ENCODE measurements around the gene ZNF43. TPM values are rescaled to one million over a fixed set of nuclear protein-coding genes. Genes with fewer than 3 reads are reported as not detected.
"Not testable (repeated sequence)": the region's sequence is repeated elsewhere in the genome, so short reads cannot be mapped to it uniquely, and the experiment has no call there.

ZNF43 gene
- 1 to 10 TPM in 4 of 6 experiments, under 1 TPM in 2; 0.49 to 1.5 (median 1.2) TPM for total RNA-seq
- long read RNA-seq: 0 reads

- H3K27me3 ChIP-seq: no peaks in the 10 kb centered on the region
- no peaks in the 10 kb centered on the region for H3K9me3 ChIP-seq
- 0% methylated on average over 15 of the region's 29 CpGs for WGBS (ENCODE audit: insufficient coverage, low coverage, low lambda C conversion rate, missing lambda C conversion rate)
- H3K27ac ChIP-seq: peak within 1 kb of the TSS; percentile 39 to 83 (median 73)
- peak within 1 kb of the TSS; percentile 42 to 52 (median 48) for H3K4me3 ChIP-seq
- H3K4me1 ChIP-seq: no peaks in the 10 kb centered on the region
- TF ChIP-seq POLR2A (IDR thresholded peaks at IDR 0.05) (peak; percentile 74), CTCF (IDR thresholded peaks at IDR 0.05) (no peak)
- DNase-seq: peak; percentile 88 to 91 (median 90)
- H3K36me3 ChIP-seq: no peaks in the 10 kb centered on the region
- peak; percentile 94 to 98 (median 96) for ATAC-seq
- intact Hi-C loops (cut with DNase I): no loop called here
Measured at GRCh38 chr19:21835810-21836444, at the start of gene ZNF43. ZNF43 (minus strand) TSS chr19:21836182; CDS start chr19:21836038, 144 bp downstream.

DNA sequence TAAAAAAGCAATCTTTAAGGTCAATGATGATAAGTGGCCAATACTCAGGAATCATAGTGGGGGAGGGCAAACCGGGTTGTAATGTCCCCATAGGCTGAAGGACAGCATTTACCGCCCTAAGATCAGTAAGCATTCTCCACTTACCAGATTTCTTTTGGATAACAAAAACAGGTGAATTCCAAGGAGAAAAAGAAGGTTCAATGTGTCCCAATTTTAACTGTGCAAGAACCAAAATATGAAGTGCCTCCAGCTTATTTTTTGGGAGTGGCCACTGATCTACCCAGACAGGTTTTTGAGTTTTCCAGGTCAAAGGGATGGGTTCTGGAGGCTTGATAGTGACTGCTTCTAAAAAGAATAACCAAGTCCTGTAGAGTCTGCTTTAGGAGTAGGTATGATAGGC lies 49.5 kb upstream of the ZNF43 start:
- intact Hi-C loops (cut with DNase I); H3K27ac ChIP-seq; H3K9me3 ChIP-seq; H3K4me1 ChIP-seq; DNase-seq; ATAC-seq; H3K27me3 ChIP-seq; H3K36me3 ChIP-seq; H3K4me3 ChIP-seq: not testable (repeated sequence)
- 31% methylated on average over 2 of the region's 2 CpGs for WGBS (ENCODE audit: insufficient coverage, low coverage, low lambda C conversion rate, missing lambda C conversion rate)

GRCh38 chr19:21884786-21885185 lies 48.8 kb upstream of the ZNF43 start:
- DNase-seq; H3K4me3 ChIP-seq; H3K36me3 ChIP-seq; ATAC-seq; H3K4me1 ChIP-seq; H3K9me3 ChIP-seq; H3K27me3 ChIP-seq; H3K27ac ChIP-seq; intact Hi-C loops (cut with DNase I): not testable (repeated sequence)
- WGBS (ENCODE audit: insufficient coverage, low coverage, low lambda C conversion rate, missing lambda C conversion rate): 76% methylated on average over 8 of the region's 8 CpGs

DNA sequence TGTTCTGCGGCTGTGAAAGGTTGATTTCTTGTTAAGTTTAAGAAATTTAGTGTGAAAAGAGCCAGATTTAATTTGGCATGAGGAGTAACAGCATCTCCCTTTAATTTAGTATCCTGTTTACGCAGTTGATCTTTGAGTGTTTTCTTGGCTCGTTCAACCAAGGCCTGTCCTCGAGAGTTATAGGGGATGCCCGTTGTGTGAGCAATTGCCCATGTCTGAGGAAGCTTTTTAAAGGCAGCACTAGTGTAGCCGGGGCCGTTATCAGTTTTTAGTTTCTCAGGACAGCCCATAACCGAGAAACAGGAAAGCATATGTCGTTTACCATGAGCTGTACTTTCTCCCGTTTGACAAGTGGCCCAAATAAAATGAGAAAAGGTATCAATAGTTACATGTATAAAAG lies 47.5 kb upstream of the ZNF43 start:
- DNase-seq (no peak), ATAC-seq (no peak)
- intact Hi-C loops (cut with DNase I): no loop called here
- no peak overlapping the region for H3K27ac ChIP-seq
- no peaks in the 10 kb centered on the region for H3K9me3 ChIP-seq
- no peaks in the 10 kb centered on the region for H3K27me3 ChIP-seq
- 46% methylated on average over 10 of the region's 10 CpGs for WGBS (ENCODE audit: insufficient coverage, low coverage, low lambda C conversion rate, missing lambda C conversion rate)
- no peak for TF ChIP-seq CTCF (IDR thresholded peaks at IDR 0.05)
- no peak for TF ChIP-seq POLR2A (IDR thresholded peaks at IDR 0.05)
- no peaks in the 10 kb centered on the region for H3K36me3 ChIP-seq
- H3K4me3 ChIP-seq: no peak overlapping the region
- no peaks in the 10 kb centered on the region for H3K4me1 ChIP-seq

DNA sequence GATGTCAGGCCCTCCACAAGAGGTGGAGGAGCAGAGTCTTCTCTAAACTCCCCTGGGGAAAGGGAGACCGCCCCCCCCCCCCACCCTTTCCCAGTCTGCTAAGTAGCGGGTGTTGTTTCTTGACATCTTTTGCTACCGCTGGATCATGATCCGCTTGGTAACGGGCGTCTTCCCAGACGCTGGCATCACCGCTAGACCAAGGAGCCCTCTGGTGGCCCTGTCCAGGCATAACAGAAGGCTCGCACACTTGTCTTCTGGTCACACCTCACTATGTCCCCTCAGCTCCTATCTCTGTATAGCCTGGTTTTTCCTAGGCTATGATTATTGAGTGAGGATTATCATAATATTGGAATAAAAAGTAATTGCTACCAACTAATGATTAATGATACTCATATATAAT lies 44.8 kb upstream of the ZNF43 start:
- H3K36me3 ChIP-seq; intact Hi-C loops (cut with DNase I); H3K27me3 ChIP-seq; H3K27ac ChIP-seq; H3K4me1 ChIP-seq; H3K9me3 ChIP-seq; DNase-seq; H3K4me3 ChIP-seq; ATAC-seq: not testable (repeated sequence)
- 35% methylated on average over 5 of the region's 9 CpGs for WGBS (ENCODE audit: insufficient coverage, low coverage, low lambda C conversion rate, missing lambda C conversion rate)

DNA sequence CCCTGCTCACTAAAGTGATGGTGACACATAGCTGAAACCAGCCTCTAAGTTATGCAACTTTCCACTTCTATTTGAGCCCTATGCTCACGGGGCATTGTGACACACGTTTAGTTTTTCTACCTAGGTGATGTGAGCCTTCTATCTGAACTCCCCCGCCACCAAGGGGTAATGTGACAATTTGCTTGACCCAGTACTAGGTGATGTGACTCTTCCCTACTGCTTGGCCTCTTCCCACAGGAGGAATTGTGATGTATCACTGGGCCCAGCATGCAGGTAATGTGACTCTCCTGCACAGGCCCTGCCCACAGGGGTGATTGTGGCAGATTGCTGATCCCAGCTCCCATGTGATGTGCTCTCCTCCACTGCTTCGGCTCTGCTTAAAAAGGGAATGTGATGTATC lies 42.7 kb upstream of the ZNF43 start:
- H3K36me3 ChIP-seq: no peaks in the 10 kb centered on the region
- no peaks in the 10 kb centered on the region for H3K9me3 ChIP-seq
- no peaks in the 10 kb centered on the region for H3K27me3 ChIP-seq
- no peak overlapping the region for H3K4me3 ChIP-seq
- no peak overlapping the region for H3K27ac ChIP-seq
- H3K4me1 ChIP-seq: no peaks in the 10 kb centered on the region
- WGBS (ENCODE audit: insufficient coverage, low coverage, low lambda C conversion rate, missing lambda C conversion rate): 61% methylated on average over 3 of the region's 4 CpGs
- no peak for DNase-seq
- intact Hi-C loops (cut with DNase I): no loop called here
- no peak for ATAC-seq
- TF ChIP-seq CTCF (IDR thresholded peaks at IDR 0.05) (no peak), POLR2A (IDR thresholded peaks at IDR 0.05) (no peak)

Data from right lobe of liver (tissue), 6 donors.